ENCODE results near the gene BHMT.

GRCh38 chr5:79086116-79086515, 25.5 kb upstream of the BHMT start:
- TF ChIP-seq CTCF (IDR thresholded peaks at IDR 0.05) (no peak), POLR2A (IDR thresholded peaks at IDR 0.05) (no peak)

All from transverse colon (tissue), 3 donors.